Activated effector memory CD4-positive, alpha-beta T cell treated with Interleukin-2 at 50 U/mL for 16 hours (primary cell): ENCODE data around the gene MTMR12.

Experiments
- DNase-seq: peaks from one replicate; pipeline ENCODE4 v3.0.0-alpha.2; 2020

The MTMR12 gene

GRCh38 chr5:32187675-32188074 lies 125.1 kb downstream of the MTMR12 start:
- no peak for DNase-seq

GRCh38 chr5:32182463-32183063 lies 130.2 kb downstream of the MTMR12 start:
- DNase-seq, result no peak
